ENCODE measurements around the gene EDEM2.

DNA sequence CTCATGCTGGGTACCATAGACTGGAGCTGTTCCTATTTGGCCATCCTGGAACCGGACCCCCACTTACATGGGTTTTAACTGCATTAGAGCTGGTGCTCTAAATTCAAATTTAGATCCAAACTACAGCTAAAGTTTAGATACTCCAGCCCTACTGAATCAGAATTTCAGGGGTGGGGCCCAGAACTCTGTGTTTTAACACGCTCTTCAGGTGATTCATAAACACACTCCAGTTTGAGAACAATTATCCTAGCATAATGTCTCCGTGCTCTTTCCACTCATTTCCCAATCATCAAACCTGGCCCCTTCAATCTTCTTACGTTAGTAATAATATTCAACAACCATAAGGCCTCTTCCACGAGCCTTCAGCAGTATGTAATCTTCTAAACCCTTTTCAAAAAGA lies 69.8 kb downstream of the EDEM2 start:
- TF ChIP-seq CTCF (IDR thresholded peaks at IDR 0.05; ENCODE audit: poor library complexity, severe bottlenecking) (no peak), EP300 (conservative IDR thresholded peaks at IDR 0.05; ENCODE audit: poor library complexity, severe bottlenecking) (no peak), POLR2AphosphoS5 (IDR thresholded peaks at IDR 0.05) (no peak), EZH2 (IDR thresholded peaks at IDR 0.05; ENCODE audit: borderline replicate concordance, insufficient read depth, low read length, poor library complexity, severe bottlenecking) (no peak), MXI1 (conservative IDR thresholded peaks at IDR 0.05; ENCODE audit: poor library complexity, severe bottlenecking) (no peak), RAD21 (conservative IDR thresholded peaks at IDR 0.05) (no peak)
- TF ChIP-seq, protein P1, sequence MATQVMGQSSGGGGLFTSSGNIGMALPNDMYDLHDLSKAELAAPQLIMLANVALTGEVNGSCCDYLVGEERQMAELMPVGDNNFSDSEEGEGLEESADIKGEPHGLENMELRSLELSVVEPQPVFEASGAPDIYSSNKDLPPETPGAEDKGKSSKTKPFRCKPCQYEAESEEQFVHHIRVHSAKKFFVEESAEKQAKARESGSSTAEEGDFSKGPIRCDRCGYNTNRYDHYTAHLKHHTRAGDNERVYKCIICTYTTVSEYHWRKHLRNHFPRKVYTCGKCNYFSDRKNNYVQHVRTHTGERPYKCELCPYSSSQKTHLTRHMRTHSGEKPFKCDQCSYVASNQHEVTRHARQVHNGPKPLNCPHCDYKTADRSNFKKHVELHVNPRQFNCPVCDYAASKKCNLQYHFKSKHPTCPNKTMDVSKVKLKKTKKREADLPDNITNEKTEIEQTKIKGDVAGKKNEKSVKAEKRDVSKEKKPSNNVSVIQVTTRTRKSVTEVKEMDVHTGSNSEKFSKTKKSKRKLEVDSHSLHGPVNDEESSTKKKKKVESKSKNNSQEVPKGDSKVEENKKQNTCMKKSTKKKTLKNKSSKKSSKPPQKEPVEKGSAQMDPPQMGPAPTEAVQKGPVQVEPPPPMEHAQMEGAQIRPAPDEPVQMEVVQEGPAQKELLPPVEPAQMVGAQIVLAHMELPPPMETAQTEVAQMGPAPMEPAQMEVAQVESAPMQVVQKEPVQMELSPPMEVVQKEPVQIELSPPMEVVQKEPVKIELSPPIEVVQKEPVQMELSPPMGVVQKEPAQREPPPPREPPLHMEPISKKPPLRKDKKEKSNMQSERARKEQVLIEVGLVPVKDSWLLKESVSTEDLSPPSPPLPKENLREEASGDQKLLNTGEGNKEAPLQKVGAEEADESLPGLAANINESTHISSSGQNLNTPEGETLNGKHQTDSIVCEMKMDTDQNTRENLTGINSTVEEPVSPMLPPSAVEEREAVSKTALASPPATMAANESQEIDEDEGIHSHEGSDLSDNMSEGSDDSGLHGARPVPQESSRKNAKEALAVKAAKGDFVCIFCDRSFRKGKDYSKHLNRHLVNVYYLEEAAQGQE (IDR thresholded peaks at IDR 0.05; ENCODE audit: borderline replicate concordance): no peak

Measured in neural cell (in vitro differentiated cells).